ENCODE measurements around the gene SLC35B2.
A peak's percentile ranks its signal among the peaks of the same experiment; 100 is the strongest.
"Not testable (repeated sequence)": the region's sequence is repeated elsewhere in the genome, so short reads cannot be mapped to it uniquely, and the experiment has no call there.

Gene SLC35B2

GRCh38 chr6:44232676-44233566 is 24.4 kb downstream of the SLC35B2 start:
- DNase-seq: no peak

- DNase-seq: not testable (repeated sequence)
Measured at GRCh38 chr6:44231426-44231825, 25.9 kb downstream of the SLC35B2 start.

GRCh38 chr6:44230034-44230675 is 27.2 kb downstream of the SLC35B2 start:
- DNase-seq: no peak

- no peak for DNase-seq
Measured at GRCh38 chr6:44229376-44230033, 27.8 kb downstream of the SLC35B2 start.

GRCh38 chr6:44228836-44229235 is 28.5 kb downstream of the SLC35B2 start:
- DNase-seq: no peak

- DNase-seq: no peak
Measured at GRCh38 chr6:44228433-44228832, 28.9 kb downstream of the SLC35B2 start.

- DNase-seq: no peak
Measured at GRCh38 chr6:44228031-44228430, 29.3 kb downstream of the SLC35B2 start.

GRCh38 chr6:44227148-44227793 is 30.1 kb downstream of the SLC35B2 start:
- no peak for DNase-seq

GRCh38 chr6:44226368-44227147 is 30.8 kb downstream of the SLC35B2 start:
- no peak for DNase-seq

- no peak for DNase-seq
Measured at GRCh38 chr6:44225579-44226325, 31.6 kb downstream of the SLC35B2 start.

GRCh38 chr6:44224965-44225305 is 32.4 kb downstream of the SLC35B2 start:
- no peak for DNase-seq

GRCh38 chr6:44224029-44224964 is 33.0 kb downstream of the SLC35B2 start:
- DNase-seq: peak; percentile 43

GRCh38 chr6:44223319-44224028 is 33.9 kb downstream of the SLC35B2 start, which contains the start of gene SLC29A1:
Gene SLC29A1 (plus strand): TSS chr6:44223595. CDS start chr6:44227314, 3,719 bp downstream.
- peak; percentile 82 for DNase-seq

GRCh38 chr6:44222486-44223318 is 34.6 kb downstream of the SLC35B2 start:
- no peak for DNase-seq

- DNase-seq: no peak
Measured at GRCh38 chr6:44221961-44222335, 35.4 kb downstream of the SLC35B2 start.

GRCh38 chr6:44221291-44221960 is 35.9 kb downstream of the SLC35B2 start:
- peak; percentile 68 for DNase-seq

- DNase-seq: no peak
Measured at GRCh38 chr6:44220913-44221290, 36.4 kb downstream of the SLC35B2 start.
